HG02970 (cell line): ENCODE measurements around the gene CD151.

Experiments used
- ATAC-seq: cut with Tn5 transposase; IDR thresholded peaks from one replicate; pipeline ENCODE4 v1.9.1; 2021; ENCODE audit warnings: mild to moderate bottlenecking, moderate library complexity, moderate number of reproducible peaks; ENCODE audit not compliant: unreplicated experiment, low FRiP score

The CD151 gene

GRCh38 chr11:832529-833113, at the start of gene CD151:
Gene CD151, plus strand, starts transcription at chr11:832952. Its CDS starts 3,118 bp downstream, at chr11:836070.
- ATAC-seq = no peak

- no peak for ATAC-seq
These were observed 49.2 kb upstream of the CD151 start for GRCh38 chr11:783581-784015.

GRCh38 chr11:786235-787083, 46.3 kb upstream of the CD151 start:
- ATAC-seq = no peak

- no peak for ATAC-seq
These were observed 45.6 kb upstream of the CD151 start for GRCh38 chr11:787084-787675.

GRCh38 chr11:788009-788640, 44.6 kb upstream of the CD151 start:
- no peak for ATAC-seq

GRCh38 chr11:788953-789940, 43.5 kb upstream of the CD151 start:
- no peak for ATAC-seq

GRCh38 chr11:789943-790342, 42.8 kb upstream of the CD151 start, which contains the start of gene CEND1:
Gene CEND1, minus strand, starts transcription at chr11:790090. Its CDS starts 1,514 bp downstream, at chr11:788576.
- ATAC-seq = no peak

- no peak for ATAC-seq
These were observed 41.8 kb upstream of the CD151 start for GRCh38 chr11:790721-791564.

- no peak for ATAC-seq
These were observed 40.9 kb upstream of the CD151 start for GRCh38 chr11:791658-792534.

GRCh38 chr11:792535-792821, 40.3 kb upstream of the CD151 start:
- no peak for ATAC-seq

GRCh38 chr11:792873-793272, 39.9 kb upstream of the CD151 start:
- ATAC-seq = no peak

GRCh38 chr11:793556-793955, 39.2 kb upstream of the CD151 start:
- no peak for ATAC-seq

GRCh38 chr11:794013-794765, 38.6 kb upstream of the CD151 start:
- ATAC-seq = no peak

GRCh38 chr11:794766-795633, 37.8 kb upstream of the CD151 start:
- ATAC-seq = no peak

GRCh38 chr11:795634-796564, 36.9 kb upstream of the CD151 start:
- ATAC-seq = no peak
